SKM-1 treated with dmso at 0.1 percent for 144 hours (cell line): ENCODE measurements around the gene CLCN6.

Experiments
- DNase-seq: peaks from one replicate; lab custom pipeline; 2025; ENCODE audit not compliant: unreplicated experiment; lab: John Stamatoyannopoulos, UW

The CLCN6 gene, protein sequence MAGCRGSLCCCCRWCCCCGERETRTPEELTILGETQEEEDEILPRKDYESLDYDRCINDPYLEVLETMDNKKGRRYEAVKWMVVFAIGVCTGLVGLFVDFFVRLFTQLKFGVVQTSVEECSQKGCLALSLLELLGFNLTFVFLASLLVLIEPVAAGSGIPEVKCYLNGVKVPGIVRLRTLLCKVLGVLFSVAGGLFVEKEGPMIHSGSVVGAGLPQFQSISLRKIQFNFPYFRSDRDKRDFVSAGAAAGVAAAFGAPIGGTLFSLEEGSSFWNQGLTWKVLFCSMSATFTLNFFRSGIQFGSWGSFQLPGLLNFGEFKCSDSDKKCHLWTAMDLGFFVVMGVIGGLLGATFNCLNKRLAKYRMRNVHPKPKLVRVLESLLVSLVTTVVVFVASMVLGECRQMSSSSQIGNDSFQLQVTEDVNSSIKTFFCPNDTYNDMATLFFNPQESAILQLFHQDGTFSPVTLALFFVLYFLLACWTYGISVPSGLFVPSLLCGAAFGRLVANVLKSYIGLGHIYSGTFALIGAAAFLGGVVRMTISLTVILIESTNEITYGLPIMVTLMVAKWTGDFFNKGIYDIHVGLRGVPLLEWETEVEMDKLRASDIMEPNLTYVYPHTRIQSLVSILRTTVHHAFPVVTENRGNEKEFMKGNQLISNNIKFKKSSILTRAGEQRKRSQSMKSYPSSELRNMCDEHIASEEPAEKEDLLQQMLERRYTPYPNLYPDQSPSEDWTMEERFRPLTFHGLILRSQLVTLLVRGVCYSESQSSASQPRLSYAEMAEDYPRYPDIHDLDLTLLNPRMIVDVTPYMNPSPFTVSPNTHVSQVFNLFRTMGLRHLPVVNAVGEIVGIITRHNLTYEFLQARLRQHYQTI

DNA sequence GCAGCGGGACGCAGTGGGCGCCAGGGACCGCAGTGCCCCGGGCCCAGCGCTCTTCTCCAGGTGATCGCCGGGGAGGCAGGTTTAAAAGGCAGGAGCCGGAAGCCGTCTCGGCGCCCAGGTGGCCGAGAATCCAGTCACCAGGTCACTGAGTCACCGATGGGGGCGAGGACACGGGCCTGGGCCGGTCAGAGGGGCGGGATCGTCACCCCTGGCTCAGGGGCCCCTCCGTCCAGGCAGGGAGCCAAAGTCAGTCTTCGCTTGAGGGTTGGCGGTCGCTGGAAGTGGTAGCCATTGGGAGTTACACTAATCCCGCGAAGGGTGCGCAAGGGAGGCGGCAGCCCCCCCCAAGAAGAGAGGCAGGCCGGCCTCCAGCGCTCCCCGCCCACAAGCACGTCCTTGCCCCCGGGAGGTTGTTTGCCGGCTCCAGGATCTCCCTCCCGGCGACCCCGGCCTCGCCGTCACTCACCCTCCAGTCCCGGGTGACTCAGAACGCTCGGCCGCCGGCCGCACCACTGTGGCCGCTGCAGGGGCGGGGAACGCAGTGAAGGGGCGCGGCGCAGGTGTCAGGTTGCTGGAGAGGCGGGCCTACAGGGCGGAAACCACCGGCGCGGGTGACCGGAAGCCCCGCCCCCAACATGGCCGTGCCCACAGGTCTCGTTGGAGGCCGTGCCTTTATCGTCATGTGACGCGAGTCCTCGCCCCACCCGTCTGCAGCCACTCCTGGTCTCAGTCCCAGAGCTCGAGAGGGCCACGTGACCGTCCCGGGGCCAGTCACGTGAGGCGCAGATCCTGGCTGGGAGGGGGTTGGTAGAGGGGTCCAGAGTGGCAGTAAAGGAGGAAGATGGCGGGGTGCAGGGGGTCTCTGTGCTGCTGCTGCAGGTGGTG lies at the start of gene CLCN6, which contains the start of gene MTHFR:
Gene CLCN6 (plus strand): TSS at position 770 of the 885 bp plus-strand sequence. CDS start 72 bp downstream, at position 842.
Gene MTHFR (minus strand): TSS at position 543 of the 885 bp plus-strand sequence. CDS start 2,848 bp downstream, outside the sequence.
- peak; percentile 97 for DNase-seq

DNA sequence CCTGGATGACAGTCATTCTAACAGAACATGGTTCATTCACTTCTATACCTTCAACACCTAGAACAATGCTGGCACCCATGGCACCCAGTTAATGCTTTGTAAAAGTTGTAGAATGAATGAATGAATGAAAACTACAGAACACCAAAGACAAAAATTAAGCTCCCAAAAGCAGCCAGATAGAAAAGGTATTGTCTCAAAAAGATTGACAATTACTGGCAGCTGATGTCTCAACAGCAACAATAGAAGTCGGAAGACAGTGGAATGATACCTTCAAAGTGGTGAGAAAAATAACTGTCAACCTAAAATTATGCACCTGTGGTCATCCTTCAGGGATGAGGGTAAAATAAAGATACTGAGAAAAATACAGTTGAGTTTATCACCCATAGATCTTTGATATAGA lies 48.9 kb upstream of the CLCN6 start:
- no peak for DNase-seq

DNA sequence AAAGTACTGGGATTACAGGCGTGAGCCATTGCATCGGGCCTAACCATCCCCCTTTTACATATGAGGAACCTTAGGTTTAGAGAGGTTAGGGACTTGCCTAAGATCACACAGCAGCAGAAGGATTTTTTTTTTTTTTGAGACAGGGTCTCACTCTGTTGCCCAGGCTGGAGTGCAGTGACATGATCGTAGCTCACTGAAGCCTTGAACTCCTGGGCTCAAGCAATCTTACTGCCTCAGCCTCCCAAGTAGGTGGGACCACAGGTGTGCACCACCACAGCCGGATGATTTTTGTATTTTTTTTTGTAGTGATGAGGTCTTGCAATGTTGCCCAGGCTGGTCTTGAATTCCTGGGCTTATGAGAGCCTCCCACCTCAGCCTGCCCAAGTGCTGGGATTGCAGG lies 46.2 kb upstream of the CLCN6 start:
- DNase-seq, result no peak

- no peak for DNase-seq
Measured at GRCh38 chr1:11761285-11761684, 44.7 kb upstream of the CLCN6 start.

DNA sequence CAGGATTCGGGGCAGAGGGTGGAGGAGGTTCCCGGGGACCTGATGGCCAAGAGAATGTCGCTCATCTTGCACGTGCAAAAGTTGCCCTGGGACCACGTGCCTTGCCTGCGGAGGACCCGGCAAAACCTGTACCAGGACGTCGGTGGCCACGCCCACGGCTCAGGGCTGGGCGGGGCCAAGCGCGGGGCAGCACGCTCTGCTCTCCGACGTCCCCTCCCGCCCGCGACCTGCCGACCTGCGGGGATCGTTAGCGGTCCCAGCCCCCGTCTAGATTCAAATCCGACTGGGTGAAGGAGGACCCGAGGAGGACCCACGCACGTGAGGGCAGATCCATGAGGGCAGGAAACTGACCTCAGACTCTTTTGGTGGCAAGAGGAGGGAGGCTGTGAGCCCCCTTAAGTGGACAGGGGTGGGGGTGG lies 44.0 kb upstream of the CLCN6 start, which contains the start of gene C1orf167:
Gene C1orf167 (plus strand): TSS at position 206 of the 419 bp plus-strand sequence. CDS start 2,208 bp downstream, outside the sequence.
- DNase-seq, result no peak

DNA sequence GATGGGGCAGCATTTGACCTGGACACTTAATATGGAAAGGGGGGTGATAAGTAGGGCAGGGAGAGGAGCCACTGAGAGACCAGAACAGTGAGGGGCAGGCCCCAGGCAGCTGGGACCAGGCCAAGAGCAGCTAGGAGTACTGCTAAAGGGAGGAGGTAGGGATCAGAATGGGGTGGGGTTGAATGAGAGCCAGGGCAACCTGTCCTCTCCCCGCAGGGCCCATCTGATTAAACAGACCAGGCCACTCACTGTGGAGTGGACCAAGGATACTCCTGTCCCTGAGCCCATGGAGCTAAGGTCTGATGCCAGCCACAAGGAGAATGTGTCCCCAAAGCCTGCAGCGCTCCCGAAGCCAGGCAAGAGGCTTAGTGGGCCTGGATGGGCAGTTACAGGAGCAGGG lies 41.9 kb upstream of the CLCN6 start:
- no peak for DNase-seq

DNA sequence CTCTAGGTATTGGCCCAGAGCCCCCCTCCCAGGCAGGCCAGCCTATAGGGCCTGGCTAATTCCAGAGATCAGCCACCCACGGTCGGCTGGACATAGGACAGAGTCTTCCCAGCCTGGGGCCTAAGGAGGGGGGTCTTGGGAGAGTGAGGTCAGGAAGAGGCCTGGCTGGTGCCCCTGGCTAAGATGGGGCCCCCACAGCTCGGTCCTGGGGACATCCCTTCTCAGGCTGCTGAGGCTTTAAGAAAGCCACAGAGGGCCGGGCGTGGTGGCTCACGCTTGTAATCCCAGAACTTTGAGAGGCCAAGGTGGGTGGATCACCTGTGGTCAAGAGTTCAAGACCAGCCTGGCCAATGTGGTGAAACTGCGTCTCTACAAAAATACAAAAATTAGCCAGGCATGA lies 41.5 kb upstream of the CLCN6 start:
- DNase-seq, result no peak

DNA sequence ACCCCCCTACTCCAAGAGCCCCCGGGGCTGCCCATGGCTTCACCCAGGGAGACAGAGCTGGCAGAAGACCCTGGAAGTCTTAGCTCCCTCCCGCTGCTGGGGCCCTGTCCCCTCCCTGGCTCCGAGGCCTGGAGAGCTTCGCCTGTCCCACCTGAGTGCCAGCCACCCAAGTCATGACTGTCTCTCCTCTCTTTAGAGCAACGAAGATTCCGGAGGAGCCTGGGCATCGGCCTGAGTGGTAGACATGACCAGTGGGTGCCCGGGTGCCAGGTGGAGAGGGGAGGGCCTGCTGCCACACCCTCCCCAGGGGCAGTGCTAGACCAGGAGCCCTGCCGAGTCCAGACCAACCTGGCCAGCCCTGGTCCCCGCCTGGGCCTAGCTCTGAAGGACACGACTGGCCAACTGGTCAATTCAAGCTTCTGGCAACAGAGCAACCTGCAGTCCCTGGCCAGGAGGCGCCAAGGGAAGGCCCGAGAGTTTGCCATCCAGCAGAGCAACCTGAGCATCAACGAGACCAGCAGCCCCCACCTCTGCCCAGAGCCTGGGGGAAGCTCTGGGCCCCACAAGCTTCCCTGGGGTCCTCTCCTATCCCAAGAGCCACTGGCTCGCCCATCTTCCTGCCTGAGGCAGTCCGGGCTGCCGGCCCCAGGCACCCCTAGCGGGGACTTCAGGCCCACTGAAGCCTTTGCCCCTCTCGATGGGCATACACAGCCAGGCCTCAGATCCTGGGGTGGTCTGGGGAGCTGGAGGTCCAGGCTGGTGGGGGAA lies 40.1 kb upstream of the CLCN6 start:
- DNase-seq, result no peak

GRCh38 chr1:11766429-11766776 lies 39.6 kb upstream of the CLCN6 start:
- DNase-seq, result no peak

GRCh38 chr1:11767922-11768704 lies 37.9 kb upstream of the CLCN6 start:
- no peak for DNase-seq

- no peak for DNase-seq
Measured at GRCh38 chr1:11768821-11769220, 37.2 kb upstream of the CLCN6 start.

DNA sequence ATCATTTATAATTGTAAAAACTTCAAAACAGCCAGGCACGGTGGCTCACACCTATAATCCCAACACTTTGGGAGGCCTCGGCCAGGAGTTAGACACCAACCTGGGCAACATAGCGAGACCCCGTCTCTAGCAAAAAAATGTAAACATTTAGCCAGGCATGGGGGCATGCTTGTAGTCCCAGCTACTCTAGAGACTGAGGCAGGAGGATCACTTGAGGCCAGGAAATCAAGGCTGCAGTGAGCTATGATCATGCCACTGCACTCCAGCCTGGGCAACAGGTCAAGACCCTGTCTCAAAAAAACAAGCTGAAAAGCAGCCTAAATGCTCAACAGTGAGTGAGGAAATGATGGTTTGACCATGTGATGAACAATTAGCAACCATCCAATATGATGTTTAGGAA lies 36.7 kb upstream of the CLCN6 start:
- no peak for DNase-seq

DNA sequence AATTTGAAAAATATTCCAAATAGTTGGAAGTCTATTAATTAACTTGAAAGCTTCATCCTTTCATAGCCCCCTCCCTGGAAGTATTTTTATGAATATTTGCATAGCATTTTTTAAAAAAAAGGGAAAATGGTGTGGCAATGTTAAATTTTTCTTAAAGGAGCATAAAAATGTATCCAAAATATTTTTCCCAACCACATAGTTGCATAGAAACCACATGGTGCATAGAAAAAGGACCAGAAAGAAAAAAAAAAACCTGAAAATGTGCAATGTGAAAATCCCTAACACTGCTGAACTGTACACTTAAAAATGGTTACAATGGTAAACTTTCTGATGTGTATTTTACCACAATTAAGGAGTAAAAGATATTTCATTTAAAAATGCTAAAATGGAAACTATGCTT lies 36.0 kb upstream of the CLCN6 start:
- DNase-seq, result no peak

DNA sequence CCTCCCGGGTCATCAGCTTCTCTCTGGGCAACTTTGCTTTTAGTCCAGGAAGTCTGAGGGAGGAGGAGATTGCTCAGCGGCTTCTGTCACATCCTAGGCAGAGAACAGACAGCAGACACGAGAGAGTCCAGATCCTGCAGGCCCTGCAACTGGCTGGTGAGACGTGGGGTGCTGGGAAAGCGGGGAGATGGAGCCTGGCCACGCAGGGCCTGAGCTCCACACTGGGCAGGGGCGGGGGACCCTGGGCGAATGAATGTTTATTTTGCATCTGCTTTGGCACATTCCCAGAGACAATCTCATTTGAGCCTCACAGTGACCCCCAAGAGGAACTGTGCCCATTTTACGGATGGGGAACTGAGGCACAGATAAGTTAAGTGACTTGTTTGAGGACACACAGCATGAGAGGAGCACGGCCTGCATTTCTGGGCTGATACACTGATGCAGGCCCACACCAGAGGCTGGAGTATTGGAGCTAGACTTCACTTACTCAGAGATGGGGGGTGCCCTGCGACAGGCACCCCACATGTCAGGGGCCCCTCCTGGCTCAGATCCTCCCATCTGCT lies 34.4 kb upstream of the CLCN6 start:
- no peak for DNase-seq

DNA sequence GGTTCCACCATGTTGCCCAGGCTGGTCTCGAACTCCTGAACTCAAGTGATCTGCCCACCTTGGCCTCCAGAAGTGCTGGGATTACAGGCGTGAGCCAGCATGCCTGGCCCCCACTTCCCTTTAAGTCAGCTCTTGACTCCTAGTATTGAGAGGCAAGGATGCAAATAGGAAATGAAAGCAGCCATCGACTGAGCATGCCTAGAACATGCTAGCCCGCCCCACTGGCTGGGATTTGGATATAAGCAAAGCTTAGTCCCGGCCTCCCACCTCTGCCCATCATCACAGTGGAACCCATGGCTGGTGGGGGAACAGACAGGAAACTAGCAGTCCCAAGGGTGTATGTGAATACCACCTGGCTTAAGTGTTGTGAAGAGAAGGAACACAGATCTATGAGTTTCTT lies 33.5 kb upstream of the CLCN6 start:
- DNase-seq, result no peak

DNA sequence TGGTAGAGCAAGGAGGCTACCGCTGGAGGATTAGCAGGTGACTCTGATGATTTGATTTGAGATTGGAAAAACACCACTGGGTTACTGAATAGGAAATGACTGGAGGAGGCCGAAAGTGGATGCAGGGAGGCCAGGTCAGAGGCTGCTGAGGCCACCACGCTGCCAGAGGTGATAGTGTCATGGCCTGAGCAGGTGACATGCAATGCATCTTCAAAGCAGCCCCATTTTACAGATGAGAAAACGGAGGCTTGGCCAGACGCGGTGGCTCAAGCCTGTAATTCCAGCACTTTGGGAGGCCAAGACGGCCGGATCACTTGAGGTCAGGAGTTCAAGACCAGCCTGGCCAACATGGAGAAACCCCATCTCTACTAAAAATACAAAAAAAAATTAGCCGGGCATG lies 31.2 kb upstream of the CLCN6 start:
- no peak for DNase-seq

GRCh38 chr1:11777658-11778322 lies 28.2 kb upstream of the CLCN6 start:
- no peak for DNase-seq

DNA sequence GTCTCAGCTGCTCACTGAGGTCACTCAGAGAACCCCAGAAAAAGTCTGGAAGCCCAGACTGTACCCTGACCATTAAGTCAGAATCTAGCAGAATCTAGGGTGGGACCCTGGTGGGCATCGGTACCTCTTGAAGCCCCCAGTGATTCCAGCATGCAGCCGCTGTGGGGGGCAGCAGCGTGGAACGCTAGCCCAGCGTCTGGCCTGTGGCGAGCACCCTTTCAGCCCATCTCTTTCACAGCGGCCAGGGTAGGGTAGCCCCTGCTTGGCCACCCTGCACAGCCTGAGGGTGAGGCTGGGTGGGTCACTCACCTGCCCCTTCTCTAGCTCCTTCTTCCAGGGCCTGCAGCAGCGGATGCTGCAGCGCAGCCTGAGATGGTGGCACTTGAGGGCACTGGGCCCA lies 27.7 kb upstream of the CLCN6 start:
- no peak for DNase-seq
